Chondrocyte (in vitro differentiated cells): ENCODE data around the gene TPMT. TPM values are rescaled to one million over a fixed set of nuclear protein-coding genes. Genes with fewer than 3 reads are reported as not detected.

ENCODE experiments used
- DNase-seq: peaks from one replicate; pipeline ENCODE4 v3.0.0; 2021; ENCODE audit warnings: mixed read lengths, low spot score
- H3K27ac Mint-ChIP-seq: one replicate; pipeline ENCODE4 v1.8.0; 2021; ENCODE audit warnings: mild to moderate bottlenecking, moderate library complexity, mixed read lengths; ENCODE audit not compliant: unreplicated experiment
- H3K27me3 Mint-ChIP-seq: 2 replicates; pipeline ENCODE4 v1.8.0; 2021; ENCODE audit warnings: low read depth, mixed read lengths
- H3K36me3 Mint-ChIP-seq: 2 replicates; pipeline ENCODE4 v1.8.0; 2021; ENCODE audit warnings: low read depth, mixed read lengths
- H3K4me1 Mint-ChIP-seq: 2 replicates; pipeline ENCODE4 v1.8.0; 2021; ENCODE audit warnings: low read depth, mild to moderate bottlenecking, mixed read lengths
- H3K4me3 Mint-ChIP-seq: one replicate; pipeline ENCODE4 v1.8.0; 2021; ENCODE audit warnings: mild to moderate bottlenecking, moderate library complexity, mixed read lengths; ENCODE audit not compliant: unreplicated experiment
- H3K9me3 Mint-ChIP-seq: 2 replicates; pipeline ENCODE4 v1.8.0; 2021; ENCODE audit warnings: low read depth, mixed read lengths
- total RNA-seq: library from RNA; stranded (reverse); gene quantifications from 3 replicates; pipeline ENCODE4 v1.2.1, GENCODE V29; 2021
- TF ChIP-seq, protein P1 (sequence below): fragments of 200-600 bp; sonication (generic); IDR thresholded peaks from 2 replicates; pipeline ENCODE4 v1.5.0; 2021; ENCODE audit warnings: antibody characterized with exemption, mild to moderate bottlenecking, moderate library complexity

Gene TPMT
- total RNA-seq, 1 donor from 2014 or later, result 6.7 TPM

DNA sequence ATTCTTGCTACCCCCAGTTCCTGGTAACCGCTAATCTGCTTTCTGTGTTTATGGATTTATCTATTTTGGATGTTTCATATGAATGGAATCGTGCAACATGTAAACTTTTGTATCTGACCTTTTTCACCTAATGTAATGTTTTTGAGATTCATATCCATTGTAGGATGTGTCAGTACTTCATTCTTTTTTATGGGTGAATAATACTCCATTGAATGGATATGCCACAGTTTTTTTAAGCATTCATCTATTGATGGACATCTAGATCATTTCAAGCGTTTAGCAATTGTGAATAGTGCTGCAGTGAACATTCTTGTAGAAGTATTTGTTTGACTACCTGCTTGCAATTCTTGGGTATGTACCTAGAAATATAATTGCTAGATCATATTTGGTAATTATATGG, 13.4 kb upstream of the TPMT start:
- Mint-ChIP-seq H3K27ac (no peak overlapping the region), H3K4me1 (peaks cover 8% of the 10 kb centered on the region), H3K27me3 (no peaks in the 10 kb centered on the region), H3K36me3 (peaks cover 14% of the 10 kb centered on the region), H3K4me3 (no peak overlapping the region), H3K9me3 (no peaks in the 10 kb centered on the region)
- TF ChIP-seq, protein P1, sequence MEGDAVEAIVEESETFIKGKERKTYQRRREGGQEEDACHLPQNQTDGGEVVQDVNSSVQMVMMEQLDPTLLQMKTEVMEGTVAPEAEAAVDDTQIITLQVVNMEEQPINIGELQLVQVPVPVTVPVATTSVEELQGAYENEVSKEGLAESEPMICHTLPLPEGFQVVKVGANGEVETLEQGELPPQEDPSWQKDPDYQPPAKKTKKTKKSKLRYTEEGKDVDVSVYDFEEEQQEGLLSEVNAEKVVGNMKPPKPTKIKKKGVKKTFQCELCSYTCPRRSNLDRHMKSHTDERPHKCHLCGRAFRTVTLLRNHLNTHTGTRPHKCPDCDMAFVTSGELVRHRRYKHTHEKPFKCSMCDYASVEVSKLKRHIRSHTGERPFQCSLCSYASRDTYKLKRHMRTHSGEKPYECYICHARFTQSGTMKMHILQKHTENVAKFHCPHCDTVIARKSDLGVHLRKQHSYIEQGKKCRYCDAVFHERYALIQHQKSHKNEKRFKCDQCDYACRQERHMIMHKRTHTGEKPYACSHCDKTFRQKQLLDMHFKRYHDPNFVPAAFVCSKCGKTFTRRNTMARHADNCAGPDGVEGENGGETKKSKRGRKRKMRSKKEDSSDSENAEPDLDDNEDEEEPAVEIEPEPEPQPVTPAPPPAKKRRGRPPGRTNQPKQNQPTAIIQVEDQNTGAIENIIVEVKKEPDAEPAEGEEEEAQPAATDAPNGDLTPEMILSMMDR, result no peak
- no peak for DNase-seq

DNA sequence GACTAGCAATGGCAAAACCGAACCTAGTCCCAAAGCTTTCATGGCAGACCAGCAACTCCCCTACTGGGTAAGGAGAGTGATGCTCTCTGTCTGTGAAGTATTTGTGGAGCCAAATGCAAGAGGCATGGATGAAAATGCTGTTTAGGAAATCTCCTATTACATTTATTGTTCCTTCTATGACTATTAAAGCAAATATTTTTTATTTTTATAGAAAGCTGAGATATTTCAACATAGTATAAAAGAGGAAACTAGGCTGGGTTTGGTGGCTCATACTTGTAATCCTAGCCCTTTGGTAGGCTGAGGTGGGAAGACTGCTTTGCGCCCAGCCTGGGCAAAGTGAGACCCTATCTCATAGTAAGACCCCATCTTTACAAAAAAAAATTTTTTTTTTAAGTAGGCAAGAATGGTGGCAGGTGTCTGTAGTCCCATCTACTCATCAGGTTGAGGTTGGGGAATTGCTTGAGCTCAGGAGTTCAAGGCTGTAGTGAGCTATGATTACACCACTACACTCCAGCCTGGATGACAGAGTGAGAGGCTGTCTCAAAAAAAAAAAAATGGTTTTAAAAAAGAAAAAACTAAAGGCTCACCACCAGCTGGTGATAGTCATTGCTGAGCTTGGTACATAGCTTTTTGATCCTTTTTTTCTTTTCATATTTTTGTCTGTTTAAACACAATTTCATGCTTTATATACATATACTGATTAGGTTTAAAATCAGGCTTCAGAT, 11.6 kb upstream of the TPMT start:
- Mint-ChIP-seq H3K27ac (peak overlapping the region; percentile 8), H3K27me3 (no peaks in the 10 kb centered on the region), H3K4me1 (peaks cover 10% of the 10 kb centered on the region), H3K9me3 (no peaks in the 10 kb centered on the region), H3K36me3 (peaks cover 22% of the 10 kb centered on the region), H3K4me3 (no peak overlapping the region)
- DNase-seq, result no peak
- TF ChIP-seq, protein P1, result peak; percentile 15

DNA sequence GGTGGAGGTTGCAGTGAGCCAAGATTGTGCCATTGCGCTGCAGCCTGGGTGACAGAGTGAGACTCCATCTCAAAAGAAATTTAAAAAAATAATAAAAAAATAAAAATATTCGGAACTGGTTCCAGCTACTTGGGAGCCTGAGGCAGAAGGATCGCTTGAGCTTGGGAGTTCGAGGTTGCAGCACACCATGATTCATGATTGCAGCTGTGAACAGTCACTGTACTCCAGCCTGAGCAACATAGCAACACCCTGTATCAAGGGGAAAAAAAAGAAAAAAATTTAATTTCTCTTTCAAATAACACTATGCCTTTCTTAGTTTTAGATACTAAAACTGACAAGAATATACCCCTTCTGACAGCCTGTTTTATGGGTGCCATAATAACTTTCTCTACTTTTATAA, 10.9 kb upstream of the TPMT start:
- TF ChIP-seq, protein P1, result no peak
- H3K36me3 Mint-ChIP-seq, result peaks cover 21% of the 10 kb centered on the region
- H3K9me3 Mint-ChIP-seq, result no peaks in the 10 kb centered on the region

DNA sequence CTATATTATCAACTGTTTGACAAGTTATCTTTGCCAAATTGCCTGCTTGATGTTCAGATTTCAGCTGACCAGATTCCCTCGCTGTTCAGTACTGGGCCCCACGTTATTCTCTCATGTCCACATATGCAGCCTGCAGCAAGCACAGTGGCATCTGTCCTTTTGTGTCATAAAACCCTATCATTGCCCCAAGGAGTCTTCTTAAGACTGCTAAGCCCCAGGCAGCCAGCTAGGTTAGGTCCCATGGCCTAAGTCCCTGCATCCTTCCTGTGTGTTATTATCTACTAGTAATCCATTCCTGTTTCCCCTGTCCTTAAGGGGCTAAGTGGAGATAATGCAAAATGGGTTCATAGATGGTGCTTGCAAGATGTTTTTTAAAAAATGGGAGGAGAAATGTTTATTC, 7.5 kb upstream of the TPMT start:
- Mint-ChIP-seq H3K4me1 (peaks cover 15% of the 10 kb centered on the region), H3K27me3 (no peaks in the 10 kb centered on the region), H3K36me3 (peaks cover 15% of the 10 kb centered on the region), H3K9me3 (no peaks in the 10 kb centered on the region), H3K27ac (no peak overlapping the region), H3K4me3 (no peak overlapping the region)
- TF ChIP-seq, protein P1, result no peak
- DNase-seq, result no peak

More for the DNA sequence above, 10.9 kb upstream of the TPMT start:
- H3K27me3 Mint-ChIP-seq, result no peaks in the 10 kb centered on the region
- no peak for DNase-seq
- H3K4me1 Mint-ChIP-seq, result peaks cover 15% of the 10 kb centered on the region
- no peak overlapping the region for H3K4me3 Mint-ChIP-seq
- peak overlapping the region; percentile 8 for H3K27ac Mint-ChIP-seq

DNA sequence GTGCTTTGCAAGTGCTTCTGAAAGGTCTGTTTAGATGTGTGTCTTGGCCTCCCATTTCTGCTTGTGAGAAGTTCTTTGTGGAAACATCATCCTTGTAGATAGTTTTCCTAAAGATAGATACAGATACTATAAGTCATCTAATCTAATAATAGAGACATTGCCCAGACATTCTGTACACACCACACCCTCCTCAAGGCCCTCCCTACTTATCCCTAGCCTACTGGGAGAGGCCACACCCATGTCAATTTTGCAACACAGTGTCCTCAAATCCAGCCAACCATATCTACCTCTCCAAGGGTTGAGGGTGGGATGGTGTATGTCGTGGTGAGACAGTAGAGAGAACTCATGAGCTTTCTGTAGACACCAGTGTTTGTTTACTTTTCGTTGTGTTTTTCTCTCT, 6.6 kb upstream of the TPMT start:
- Mint-ChIP-seq H3K36me3 (peaks cover 15% of the 10 kb centered on the region), H3K4me3 (no peak overlapping the region), H3K27ac (no peak overlapping the region), H3K27me3 (no peaks in the 10 kb centered on the region), H3K4me1 (peaks cover 12% of the 10 kb centered on the region), H3K9me3 (no peaks in the 10 kb centered on the region)
- no peak for DNase-seq
- TF ChIP-seq, protein P1, result no peak
